Upper lobe of right lung (tissue), 1 donor: ENCODE data around the gene HPS1. TPM values are rescaled to one million over a fixed set of nuclear protein-coding genes. Genes with fewer than 3 reads are reported as not detected.

Source experiments
- ATAC-seq: fragments of 200-7000 bp; cut with Tn5 transposase; one replicate; pipeline ENCODE4 v1.9.1; 2020; ENCODE audit warnings: mild to moderate bottlenecking, moderate library complexity
- DNase-seq: peaks from one replicate; pipeline ENCODE4 v3.0.0-alpha.2; 2020
- H3K27ac ChIP-seq: fragments of 200-600 bp; one replicate; pipeline ENCODE4 v1.8.0; 2022
- H3K27me3 ChIP-seq: fragments of 200-600 bp; one replicate; pipeline ENCODE4 v1.8.0; 2022; ENCODE audit warnings: mild to moderate bottlenecking
- H3K36me3 ChIP-seq: fragments of 200-600 bp; one replicate; pipeline ENCODE4 v1.8.0; 2022
- H3K4me1 ChIP-seq: fragments of 200-600 bp; one replicate; pipeline ENCODE4 v1.8.0; 2022
- H3K4me3 ChIP-seq: fragments of 200-600 bp; one replicate; pipeline ENCODE4 v1.8.0; 2022; ENCODE audit warnings: mild to moderate bottlenecking
- H3K9me3 ChIP-seq: fragments of 200-600 bp; one replicate; pipeline ENCODE4 v1.8.0; 2022
- CTCF ChIP-seq: fragments of 200-600 bp; IDR thresholded peaks from one replicate; pipeline ENCODE4 v1.8.0; 2022; ENCODE audit warnings: antibody characterized with exemption
- intact Hi-C: fragments of 100-400 bp; cut with DNase I; formaldehyde crosslinking; loops from one replicate; pipeline ENCODE4 v1.11.0; 2022
- total RNA-seq: library from RNA; stranded (reverse); fragmentation: NEBNext Ultra II Directional; extraction: Animal tissue kit (Norgen Biotek cat#: 25700); gene quantifications from one replicate; pipeline ENCODE4 v1.2.1, GENCODE V29; 2021
- donor health status: DM: no; HTN: yes; CAD: no; lungs with severe emphysema.

Gene HPS1
- total RNA-seq, 1 donor from 2014 or later: 77.7 TPM

DNA sequence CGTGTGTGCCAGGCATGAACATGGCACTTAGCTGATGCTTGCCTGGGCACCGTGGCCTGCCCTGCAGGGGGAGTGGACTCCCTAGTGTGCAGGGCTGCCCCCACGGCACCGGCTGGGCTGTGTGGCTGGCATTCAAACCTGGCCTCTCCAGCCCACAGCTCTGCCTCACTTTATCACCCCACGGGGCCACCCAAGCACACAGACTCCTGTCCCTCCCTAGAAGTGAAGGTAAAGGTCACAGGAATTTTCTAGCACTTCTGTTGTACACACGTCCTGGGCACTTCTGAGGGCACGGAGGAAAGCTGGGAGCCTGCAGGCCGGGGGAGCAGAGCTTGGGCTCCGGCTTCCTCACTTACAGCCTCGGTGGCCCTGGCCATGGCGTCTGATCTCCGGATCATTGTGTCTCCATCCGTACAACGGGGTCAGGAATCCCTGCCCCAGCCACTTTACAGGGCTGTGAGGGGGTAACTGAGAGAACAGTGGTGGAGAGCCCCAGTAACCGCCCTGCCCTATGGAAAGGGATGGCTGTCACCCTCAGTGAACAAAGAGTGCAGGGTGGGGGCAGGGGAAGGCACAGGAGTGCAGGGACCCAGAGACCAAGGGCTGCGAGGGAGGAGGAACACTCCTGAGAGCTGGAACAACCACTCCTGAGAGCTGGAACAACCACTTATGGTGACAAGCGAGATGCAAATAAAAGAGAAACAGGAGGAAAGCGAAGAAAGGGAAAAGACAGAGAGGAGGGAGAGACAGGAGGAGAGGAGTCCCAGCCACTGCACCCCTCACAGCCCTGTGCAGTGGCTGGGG, 27.9 kb downstream of the HPS1 start:
- Histone ChIP-seq H3K27ac (no peak overlapping the region), H3K4me3 (no peak overlapping the region)
- peak; percentile 61 for DNase-seq

GRCh38 chr10:98417973-98418664, 28.6 kb downstream of the HPS1 start:
- Histone ChIP-seq H3K4me3 (no peak overlapping the region), H3K9me3 (no peaks in the 10 kb centered on the region), H3K36me3 (peaks cover 60% of the 10 kb centered on the region), H3K4me1 (peaks cover 18% of the 10 kb centered on the region), H3K27me3 (no peaks in the 10 kb centered on the region), H3K27ac (no peak overlapping the region)
- DNase-seq: no peak
- no peak for TF ChIP-seq CTCF
- intact Hi-C loops: no loop called here
- no peak for ATAC-seq

More for the DNA sequence above, 27.9 kb downstream of the HPS1 start:
- peaks cover 18% of the 10 kb centered on the region for H3K4me1 ChIP-seq
- TF ChIP-seq CTCF: no peak
- H3K9me3 ChIP-seq: no peaks in the 10 kb centered on the region
- peaks cover 68% of the 10 kb centered on the region for H3K36me3 ChIP-seq
- H3K27me3 ChIP-seq: no peaks in the 10 kb centered on the region
- ATAC-seq: no peak
- intact Hi-C loops: no loop called here

- Histone ChIP-seq H3K4me3 (no peak overlapping the region), H3K9me3 (no peaks in the 10 kb centered on the region), H3K4me1 (peaks cover 18% of the 10 kb centered on the region), H3K36me3 (peaks cover 54% of the 10 kb centered on the region), H3K27me3 (no peaks in the 10 kb centered on the region), H3K27ac (no peak overlapping the region)
- intact Hi-C loops: no loop called here
- DNase-seq: peak; percentile 61
- TF ChIP-seq CTCF: no peak
- ATAC-seq: no peak
Measured at GRCh38 chr10:98417481-98417959, 29.2 kb downstream of the HPS1 start.

DNA sequence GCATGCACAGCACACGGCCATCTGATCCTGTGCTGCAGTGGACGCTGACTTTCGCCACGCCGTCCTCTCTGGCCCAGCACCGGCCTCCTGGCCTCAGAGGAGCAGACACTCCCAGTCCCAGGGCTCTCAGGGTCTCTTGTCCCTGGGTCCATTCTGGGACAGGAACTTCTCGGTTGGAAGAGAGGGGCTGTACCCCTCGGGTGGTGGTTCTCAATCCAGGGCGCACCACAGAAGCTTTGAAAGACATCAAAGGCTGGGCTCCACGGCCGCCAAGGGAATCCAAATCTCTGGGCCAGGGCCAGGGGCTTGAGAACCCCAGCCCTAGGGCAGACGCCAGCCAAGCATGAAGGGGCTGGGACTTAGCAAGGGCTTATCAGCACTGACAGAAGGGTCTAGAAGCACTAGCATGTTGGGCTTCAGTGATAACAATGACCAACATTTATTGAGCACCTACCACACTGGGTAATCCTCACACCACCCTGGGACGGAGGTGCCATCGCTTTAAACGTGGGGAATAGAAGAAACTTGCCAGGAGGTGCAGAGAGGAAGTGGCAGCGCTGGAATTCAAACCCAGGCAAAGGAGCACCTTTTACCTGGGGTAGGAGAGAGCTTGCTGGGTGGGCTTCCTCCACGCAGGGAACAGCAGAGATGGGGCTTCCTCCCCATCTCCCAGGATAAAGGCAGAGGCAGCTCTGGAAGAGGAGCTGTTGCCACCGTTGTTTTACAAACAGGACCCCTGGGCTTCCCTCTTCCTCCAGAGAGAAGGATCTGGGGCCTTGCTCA, 29.9 kb downstream of the HPS1 start:
- H3K4me1 ChIP-seq: peaks cover 18% of the 10 kb centered on the region
- intact Hi-C loops: no loop called here
- H3K9me3 ChIP-seq: no peaks in the 10 kb centered on the region
- TF ChIP-seq CTCF: no peak
- no peaks in the 10 kb centered on the region for H3K27me3 ChIP-seq
- H3K27ac ChIP-seq: no peak overlapping the region
- no peak for DNase-seq
- H3K36me3 ChIP-seq: peaks cover 48% of the 10 kb centered on the region
- no peak overlapping the region for H3K4me3 ChIP-seq
- no peak for ATAC-seq

GRCh38 chr10:98415731-98416119, 31.0 kb downstream of the HPS1 start:
- DNase-seq (no peak), ATAC-seq (no peak)
- Histone ChIP-seq H3K4me1 (peaks cover 18% of the 10 kb centered on the region), H3K27ac (peak overlapping the region; percentile 85), H3K27me3 (no peaks in the 10 kb centered on the region), H3K9me3 (no peaks in the 10 kb centered on the region), H3K4me3 (no peak overlapping the region), H3K36me3 (peaks cover 39% of the 10 kb centered on the region)
- intact Hi-C loops: no loop called here
- TF ChIP-seq CTCF: no peak
